ENCODE measurements around the gene SYT3.

DNA sequence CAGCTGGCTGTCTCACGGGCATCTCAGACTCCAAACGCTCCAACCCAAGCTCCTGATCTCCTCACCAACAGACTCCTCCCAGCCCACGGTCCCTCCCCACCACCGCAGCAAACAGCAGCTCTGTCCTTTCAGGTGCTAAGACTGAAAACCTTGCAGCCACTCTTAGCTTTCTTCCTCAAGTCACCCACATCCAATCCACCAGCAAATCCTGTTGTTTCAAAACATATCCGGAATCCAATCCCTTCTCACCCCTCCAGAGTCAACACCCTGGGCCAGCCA lies 30.4 kb upstream of the SYT3 start:
- TF ChIP-seq, protein P1, sequence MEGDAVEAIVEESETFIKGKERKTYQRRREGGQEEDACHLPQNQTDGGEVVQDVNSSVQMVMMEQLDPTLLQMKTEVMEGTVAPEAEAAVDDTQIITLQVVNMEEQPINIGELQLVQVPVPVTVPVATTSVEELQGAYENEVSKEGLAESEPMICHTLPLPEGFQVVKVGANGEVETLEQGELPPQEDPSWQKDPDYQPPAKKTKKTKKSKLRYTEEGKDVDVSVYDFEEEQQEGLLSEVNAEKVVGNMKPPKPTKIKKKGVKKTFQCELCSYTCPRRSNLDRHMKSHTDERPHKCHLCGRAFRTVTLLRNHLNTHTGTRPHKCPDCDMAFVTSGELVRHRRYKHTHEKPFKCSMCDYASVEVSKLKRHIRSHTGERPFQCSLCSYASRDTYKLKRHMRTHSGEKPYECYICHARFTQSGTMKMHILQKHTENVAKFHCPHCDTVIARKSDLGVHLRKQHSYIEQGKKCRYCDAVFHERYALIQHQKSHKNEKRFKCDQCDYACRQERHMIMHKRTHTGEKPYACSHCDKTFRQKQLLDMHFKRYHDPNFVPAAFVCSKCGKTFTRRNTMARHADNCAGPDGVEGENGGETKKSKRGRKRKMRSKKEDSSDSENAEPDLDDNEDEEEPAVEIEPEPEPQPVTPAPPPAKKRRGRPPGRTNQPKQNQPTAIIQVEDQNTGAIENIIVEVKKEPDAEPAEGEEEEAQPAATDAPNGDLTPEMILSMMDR (IDR thresholded peaks at IDR 0.05; ENCODE audit: control extremely low read depth in 1 of 3, insufficient read depth in 1 of 3, low read depth in 1 of 3, low read length in 3 of 3) = no peak
- TF ChIP-seq POLR2AphosphoS5 (IDR thresholded peaks at IDR 0.05; ENCODE audit: low read depth, low read length) = no peak
- TF ChIP-seq RAD21 (IDR thresholded peaks at IDR 0.05 in 1 of 2, conservative IDR thresholded peaks at IDR 0.05 in 1 of 2; ENCODE audit: low read depth in 2 of 2, low read length in 2 of 2) = no peak
- TF ChIP-seq, protein P2, sequence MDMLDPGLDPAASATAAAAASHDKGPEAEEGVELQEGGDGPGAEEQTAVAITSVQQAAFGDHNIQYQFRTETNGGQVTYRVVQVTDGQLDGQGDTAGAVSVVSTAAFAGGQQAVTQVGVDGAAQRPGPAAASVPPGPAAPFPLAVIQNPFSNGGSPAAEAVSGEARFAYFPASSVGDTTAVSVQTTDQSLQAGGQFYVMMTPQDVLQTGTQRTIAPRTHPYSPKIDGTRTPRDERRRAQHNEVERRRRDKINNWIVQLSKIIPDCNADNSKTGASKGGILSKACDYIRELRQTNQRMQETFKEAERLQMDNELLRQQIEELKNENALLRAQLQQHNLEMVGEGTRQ (IDR thresholded peaks at IDR 0.05; ENCODE audit: low read length) = no peak
- no peak for TF ChIP-seq YY1 (IDR thresholded peaks at IDR 0.05; ENCODE audit: low read depth, low read length)
- TF ChIP-seq TAF1 (IDR thresholded peaks at IDR 0.05; ENCODE audit: low read depth, low read length) = no peak
- TF ChIP-seq PHF8 (conservative IDR thresholded peaks at IDR 0.05; ENCODE audit: low read depth, low read length) = no peak
- TF ChIP-seq TBP (IDR thresholded peaks at IDR 0.05; ENCODE audit: low read depth, low read length) = no peak
- no peak for TF ChIP-seq SUZ12 (IDR thresholded peaks at IDR 0.05; ENCODE audit: low read length)
- no peak for TF ChIP-seq TEAD4 (IDR thresholded peaks at IDR 0.05; ENCODE audit: low read depth, low read length)

Measured in H1 (cell line).